ENCODE measurements around the gene PIGU. TPM values are rescaled to one million over a fixed set of nuclear protein-coding genes. Genes with fewer than 3 reads are reported as not detected.
"Not testable (repeated sequence)": the region's sequence is repeated elsewhere in the genome, so short reads cannot be mapped to it uniquely, and the experiment has no call there.

The PIGU gene
- total RNA-seq, 4 donors from 2014 or later: 5.1 to 16.4 (median 8.5) TPM

DNA sequence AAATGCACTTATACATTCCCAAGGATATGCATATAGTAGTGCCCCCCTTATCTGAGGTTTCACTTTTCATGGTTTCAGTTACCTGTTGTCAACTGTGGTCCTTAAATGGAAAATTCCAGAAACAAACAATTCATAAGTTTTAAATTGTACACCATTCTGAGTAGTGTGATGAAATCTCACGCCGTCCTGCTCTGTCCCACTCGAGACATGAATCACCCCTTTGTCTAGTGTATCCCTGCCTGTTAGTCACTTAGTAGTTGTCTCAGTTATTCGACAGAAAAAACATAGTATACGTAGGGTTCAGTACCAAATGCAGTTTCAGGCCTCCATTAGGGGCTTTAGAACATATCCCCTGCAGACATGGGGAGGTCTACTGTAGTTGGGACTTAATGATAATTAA lies 61.4 kb downstream of the PIGU start:
- intact Hi-C loops (cut with DNase I; ENCODE audit: low total_unique reads): no loop called here
- WGBS, 2 donors: 87 to 88% methylated on average over 5 of the region's 5 CpGs

DNA sequence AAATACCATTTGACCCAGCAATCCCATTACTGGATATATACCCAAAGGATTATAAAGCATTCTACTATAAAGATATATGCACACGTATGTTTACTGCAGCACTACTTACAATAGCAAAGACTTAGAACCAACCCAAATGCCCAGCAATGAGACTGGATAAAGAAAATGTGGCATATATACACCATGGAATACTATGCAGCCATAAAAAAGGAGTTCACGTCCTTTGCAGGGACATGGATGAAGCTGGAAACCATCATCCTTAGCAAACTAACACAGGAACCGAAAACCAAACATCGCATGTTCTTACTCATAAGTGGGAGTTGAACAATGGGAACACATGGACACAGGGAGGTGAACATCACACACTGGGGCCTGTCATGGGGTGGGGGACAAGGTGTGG lies 64.9 kb downstream of the PIGU start:
- H3K4me3 ChIP-seq (ENCODE audit: low read depth, poor library complexity, severe bottlenecking); intact Hi-C loops (cut with DNase I; ENCODE audit: low total_unique reads); DNase-seq (ENCODE audit: low spot score in 2 of 2): not testable (repeated sequence)
- WGBS, 2 donors: 95 to 97% methylated on average over 4 of the region's 4 CpGs

More for the DNA sequence above, 61.4 kb downstream of the PIGU start:
- DNase-seq (ENCODE audit: low spot score in 2 of 2): no peak
- TF ChIP-seq, protein P1, sequence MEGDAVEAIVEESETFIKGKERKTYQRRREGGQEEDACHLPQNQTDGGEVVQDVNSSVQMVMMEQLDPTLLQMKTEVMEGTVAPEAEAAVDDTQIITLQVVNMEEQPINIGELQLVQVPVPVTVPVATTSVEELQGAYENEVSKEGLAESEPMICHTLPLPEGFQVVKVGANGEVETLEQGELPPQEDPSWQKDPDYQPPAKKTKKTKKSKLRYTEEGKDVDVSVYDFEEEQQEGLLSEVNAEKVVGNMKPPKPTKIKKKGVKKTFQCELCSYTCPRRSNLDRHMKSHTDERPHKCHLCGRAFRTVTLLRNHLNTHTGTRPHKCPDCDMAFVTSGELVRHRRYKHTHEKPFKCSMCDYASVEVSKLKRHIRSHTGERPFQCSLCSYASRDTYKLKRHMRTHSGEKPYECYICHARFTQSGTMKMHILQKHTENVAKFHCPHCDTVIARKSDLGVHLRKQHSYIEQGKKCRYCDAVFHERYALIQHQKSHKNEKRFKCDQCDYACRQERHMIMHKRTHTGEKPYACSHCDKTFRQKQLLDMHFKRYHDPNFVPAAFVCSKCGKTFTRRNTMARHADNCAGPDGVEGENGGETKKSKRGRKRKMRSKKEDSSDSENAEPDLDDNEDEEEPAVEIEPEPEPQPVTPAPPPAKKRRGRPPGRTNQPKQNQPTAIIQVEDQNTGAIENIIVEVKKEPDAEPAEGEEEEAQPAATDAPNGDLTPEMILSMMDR (IDR thresholded peaks at IDR 0.05): no peak
- no peak for TF ChIP-seq POLR2A (IDR thresholded peaks at IDR 0.05)
- no peak overlapping the region for H3K4me3 ChIP-seq (ENCODE audit: low read depth, poor library complexity, severe bottlenecking)

DNA sequence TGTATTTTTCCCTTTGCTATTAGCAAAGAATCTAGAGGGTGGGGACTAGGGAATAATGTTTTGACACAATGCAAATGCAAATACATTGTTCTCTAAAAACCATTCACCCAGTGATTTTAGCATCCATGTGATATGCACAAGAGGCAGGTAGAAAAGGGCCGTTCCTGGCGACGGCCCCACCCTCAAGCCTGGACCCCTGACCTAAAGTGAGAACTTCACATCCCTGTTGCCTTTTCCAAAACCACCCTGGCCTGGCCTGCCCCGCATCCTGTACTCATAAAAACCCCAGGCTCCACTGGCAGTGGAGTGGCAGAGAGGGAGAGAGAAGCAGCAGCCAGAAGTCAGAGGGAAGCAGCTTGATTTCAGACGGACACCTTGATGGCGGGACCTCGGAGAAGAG lies 69.8 kb downstream of the PIGU start:
- DNase-seq (ENCODE audit: low spot score in 2 of 2): no peak
- WGBS, 2 donors: 92 to 96% methylated on average over 7 of the region's 7 CpGs

DNA sequence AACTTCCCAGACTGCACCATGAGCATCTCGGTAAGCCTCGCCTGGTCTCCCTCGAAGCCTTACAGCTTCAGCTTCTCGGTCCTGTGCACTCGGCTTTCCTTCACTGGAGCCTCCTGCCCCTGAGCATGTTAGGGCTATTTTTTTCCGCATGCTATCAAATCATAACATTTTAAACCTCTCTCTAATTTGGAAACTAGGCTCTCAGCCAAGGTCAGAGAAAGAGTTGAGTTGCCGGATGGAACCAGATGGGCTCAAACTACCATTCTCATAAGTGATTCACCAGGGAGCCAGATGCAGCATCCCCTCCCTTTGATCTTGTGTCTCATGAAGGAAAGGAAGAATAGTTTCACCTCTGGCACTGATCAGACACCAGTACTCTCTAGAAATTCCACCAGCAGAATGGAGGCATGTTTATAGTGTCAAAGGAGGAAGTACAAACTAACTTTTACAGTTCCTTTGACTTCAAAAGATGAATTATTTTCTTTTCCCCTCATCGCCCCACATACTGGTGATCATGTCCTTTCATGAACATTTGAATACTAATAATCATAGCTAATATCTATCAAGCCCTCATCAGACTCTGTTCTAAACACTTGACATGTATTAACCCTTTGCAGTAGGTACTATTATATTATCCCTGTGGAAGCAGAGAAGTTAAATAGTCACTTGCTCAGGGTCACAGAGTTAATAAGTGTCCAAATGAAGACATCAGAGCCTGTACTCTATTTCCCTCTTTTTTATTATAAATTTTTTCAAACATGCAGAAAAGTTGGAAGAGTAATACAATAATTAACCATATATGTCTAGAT lies 71.7 kb downstream of the PIGU start:
- TF ChIP-seq POLR2A (IDR thresholded peaks at IDR 0.05): no peak
- TF ChIP-seq, protein P1 (IDR thresholded peaks at IDR 0.05): no peak
- no peak overlapping the region for H3K4me3 ChIP-seq (ENCODE audit: low read depth, poor library complexity, severe bottlenecking)
- no peak for DNase-seq (ENCODE audit: low spot score in 2 of 2)
- intact Hi-C loops (cut with DNase I; ENCODE audit: low total_unique reads): no loop called here
- 69 to 78% methylated on average over 8 of the region's 8 CpGs for WGBS, 2 donors

More for the DNA sequence above, 69.8 kb downstream of the PIGU start:
- TF ChIP-seq, protein P1 (IDR thresholded peaks at IDR 0.05): no peak
- no peak for TF ChIP-seq POLR2A (IDR thresholded peaks at IDR 0.05)
- H3K4me3 ChIP-seq (ENCODE audit: low read depth, poor library complexity, severe bottlenecking): no peak overlapping the region
- intact Hi-C loops (cut with DNase I; ENCODE audit: low total_unique reads): no loop called here

DNA sequence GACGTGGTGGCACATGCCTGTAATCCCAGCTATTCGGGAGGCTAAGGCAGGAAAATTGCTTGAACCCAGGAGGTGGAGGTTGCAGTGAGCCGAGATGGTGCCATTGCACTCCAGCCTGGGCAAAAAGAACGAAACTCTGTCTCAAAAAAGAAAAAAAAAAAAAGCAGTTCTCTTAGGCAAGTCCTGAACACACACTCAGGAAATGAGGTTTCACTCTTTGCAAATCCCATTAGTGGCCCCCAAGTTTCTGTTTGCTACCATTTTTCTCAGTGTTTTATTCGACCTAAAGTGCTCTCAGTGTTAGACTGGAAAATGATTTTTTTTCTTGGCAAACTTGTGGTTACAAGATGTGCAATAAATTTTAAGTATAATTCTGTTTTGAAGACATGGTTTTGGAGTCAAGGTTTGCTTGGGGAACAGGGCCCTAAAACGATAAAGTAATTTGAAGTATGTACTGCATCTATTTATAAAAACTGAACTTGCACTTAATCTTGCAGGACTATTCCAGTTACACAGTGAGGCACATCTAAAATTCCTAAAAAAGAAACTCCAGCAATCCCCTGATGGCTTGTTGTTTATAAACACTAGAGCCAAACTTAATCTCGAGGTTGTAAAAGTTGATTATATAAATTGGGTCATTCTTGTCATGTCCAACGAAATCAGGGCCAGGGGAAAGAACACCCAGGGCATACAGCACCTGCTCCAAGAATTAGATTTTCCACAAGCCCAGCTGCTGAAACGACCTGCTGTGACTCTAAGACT lies 75.8 kb downstream of the PIGU start:
- DNase-seq (ENCODE audit: low spot score in 2 of 2): peak in 1 of 2 donors; percentile 26
- WGBS, 2 donors: 50 to 61% methylated on average over 9 of the region's 9 CpGs
- no peak overlapping the region for H3K4me3 ChIP-seq (ENCODE audit: low read depth, poor library complexity, severe bottlenecking)
- TF ChIP-seq, protein P1 (IDR thresholded peaks at IDR 0.05): no peak
- TF ChIP-seq POLR2A (IDR thresholded peaks at IDR 0.05): no peak
- intact Hi-C loops (cut with DNase I; ENCODE audit: low total_unique reads): no loop called here

Data from lower leg skin (tissue), 4 donors.